OCI-LY7 (cell line): Measurements from ENCODE around the gene FMNL2. TPM values are rescaled to one million over a fixed set of nuclear protein-coding genes. Genes with fewer than 3 reads are reported as not detected.

Experiments
- BruUV-seq: library from RNA; stranded (reverse); fragments of 400-500 nt; replicated peaks from 2 replicates; lab custom pipeline; 2021; lab: Mats Ljungman, UMichigan
- CTCF ChIA-PET: fragments of 300-600 bp; sonication (Branson Sonifier 250); formaldehyde crosslinking; loops from one replicate; lab custom pipeline; 2022; ENCODE audit warnings: antibody characterized with exemption; ENCODE audit not compliant: unreplicated experiment; lab: Charles Lee
- POLR2A ChIA-PET: fragments of 300-600 bp; sonication (Branson Sonifier 250); formaldehyde crosslinking; loops from one replicate; lab custom pipeline; 2022; ENCODE audit warnings: antibody characterized with exemption; lab: Charles Lee
- DNase-seq: peaks from one replicate; pipeline ENCODE4 v3.0.0-alpha.2; 2015; ENCODE audit warnings: low spot score
- H2AFZ ChIP-seq: fragments of 200-600 bp; sonication (generic), shearing (Covaris generic); 2 replicates; pipeline ENCODE4 v1.6.1; 2014; ENCODE audit warnings: mild to moderate bottlenecking, antibody characterized with exemption, low read length, moderate library complexity
- H3K27ac ChIP-seq: fragments of 200-600 bp; sonication (generic); 2 replicates; pipeline ENCODE4 v1.5.1; 2014; ENCODE audit warnings: mixed run types, low read depth, mild to moderate bottlenecking, moderate library complexity, low read length, inconsistent platforms; ENCODE audit not compliant: poor library complexity, severe bottlenecking
- H3K36me3 ChIP-seq: fragments of 200-600 bp; sonication (generic); 2 replicates; pipeline ENCODE4 v1.6.1; 2014; ENCODE audit warnings: mild to moderate bottlenecking, antibody characterized with exemption, low read length, moderate library complexity, mixed read lengths; ENCODE audit not compliant: insufficient read depth
- H3K4me1 ChIP-seq: fragments of 200-600 bp; sonication (generic); 2 replicates; pipeline ENCODE4 v1.5.1; 2014; ENCODE audit warnings: mild to moderate bottlenecking, low read length; ENCODE audit not compliant: insufficient read depth, poor library complexity, severe bottlenecking
- H3K4me2 ChIP-seq: fragments of 200-600 bp; sonication (generic); 2 replicates; pipeline ENCODE4 v1.6.1; 2014; ENCODE audit warnings: mild to moderate bottlenecking, low read length
- H3K4me3 ChIP-seq: fragments of 200-600 bp; sonication (generic); 2 replicates; pipeline ENCODE4 v1.5.1; 2014; ENCODE audit warnings: mild to moderate bottlenecking, low read depth, low read length; ENCODE audit not compliant: poor library complexity, severe bottlenecking
- H3K79me2 ChIP-seq: fragments of 200-600 bp; sonication (generic); 2 replicates; pipeline ENCODE4 v1.6.1; 2016; ENCODE audit warnings: low read depth, mild to moderate bottlenecking, low read length, moderate library complexity, mixed read lengths; ENCODE audit not compliant: insufficient read depth
- H3K9me2 ChIP-seq: fragments of 200-600 bp; sonication (generic); 2 replicates; pipeline ENCODE4 v1.6.1; 2016; ENCODE audit warnings: mild to moderate bottlenecking, low read length, mixed read lengths; ENCODE audit not compliant: insufficient read depth
- H3K9me3 ChIP-seq: fragments of 200-600 bp; sonication (generic); 2 replicates; pipeline ENCODE4 v1.6.1; 2014; ENCODE audit warnings: mild to moderate bottlenecking, mixed run types, low read length, mixed read lengths
- H4K20me1 ChIP-seq: fragments of 200-600 bp; sonication (generic); 2 replicates; pipeline ENCODE4 v1.6.1; 2014; ENCODE audit warnings: mild to moderate bottlenecking, antibody characterized with exemption, low read length, moderate library complexity, mixed read lengths; ENCODE audit not compliant: insufficient read depth
- EZH2phosphoT487 ChIP-seq: fragments of 200-600 bp; sonication (generic); IDR thresholded peaks from 2 replicates; pipeline ENCODE4 v1.6.1; 2018; ENCODE audit warnings: low read depth, borderline replicate concordance, mild to moderate bottlenecking, mixed run types, antibody characterized with exemption, low read length, moderate library complexity, mixed read lengths
- intact Hi-C: fragments of 100-400 bp; cut with micrococcal nuclease; formaldehyde crosslinking; loops from one replicate; pipeline ENCODE4 v1.10.0; 2022; ENCODE audit not compliant: unreplicated experiment
- total RNA-seq, 2 experiments: library from RNA; depleted of rRNA in 1 of 2; stranded (reverse); fragments of >200 nt in 1 of 2; shearing (Covaris generic) in 1 of 2; gene quantifications; 2 replicates each; pipeline ENCODE4 v1.2.3, GENCODE V29; 2014 to 2022
- TF ChIP-seq, protein P1 (sequence below): fragments of 200-600 bp; sonication (generic); conservative IDR thresholded peaks from 2 replicates; pipeline ENCODE4 v1.5.1; 2014; ENCODE audit warnings: mild to moderate bottlenecking, antibody characterized with exemption, low read length, moderate library complexity, mixed read lengths

The FMNL2 gene
- total RNA-seq, 2 experiments from 2014 or later, result 0.03 to 0.21 TPM

DNA sequence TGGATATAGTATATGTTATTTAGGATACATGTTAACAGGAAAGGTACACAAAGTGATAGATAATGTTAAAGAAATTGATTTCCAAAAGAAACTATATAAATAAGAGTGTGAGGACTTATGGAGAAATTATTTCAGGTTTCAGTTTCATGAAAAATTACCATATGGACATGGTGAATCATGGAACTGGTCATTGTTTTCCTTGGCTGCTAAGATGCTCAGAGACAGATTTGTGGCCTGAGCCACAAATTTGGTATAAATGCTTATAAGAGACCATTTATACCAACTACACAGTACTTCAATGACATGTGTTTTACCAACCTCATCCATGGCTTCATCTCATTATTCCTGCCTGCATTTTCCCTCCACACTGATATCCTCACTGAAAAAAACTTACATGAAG is 188.1 kb downstream of the FMNL2 start:
- TF ChIP-seq EZH2phosphoT487, result no peak
- TF ChIP-seq, protein P1, sequence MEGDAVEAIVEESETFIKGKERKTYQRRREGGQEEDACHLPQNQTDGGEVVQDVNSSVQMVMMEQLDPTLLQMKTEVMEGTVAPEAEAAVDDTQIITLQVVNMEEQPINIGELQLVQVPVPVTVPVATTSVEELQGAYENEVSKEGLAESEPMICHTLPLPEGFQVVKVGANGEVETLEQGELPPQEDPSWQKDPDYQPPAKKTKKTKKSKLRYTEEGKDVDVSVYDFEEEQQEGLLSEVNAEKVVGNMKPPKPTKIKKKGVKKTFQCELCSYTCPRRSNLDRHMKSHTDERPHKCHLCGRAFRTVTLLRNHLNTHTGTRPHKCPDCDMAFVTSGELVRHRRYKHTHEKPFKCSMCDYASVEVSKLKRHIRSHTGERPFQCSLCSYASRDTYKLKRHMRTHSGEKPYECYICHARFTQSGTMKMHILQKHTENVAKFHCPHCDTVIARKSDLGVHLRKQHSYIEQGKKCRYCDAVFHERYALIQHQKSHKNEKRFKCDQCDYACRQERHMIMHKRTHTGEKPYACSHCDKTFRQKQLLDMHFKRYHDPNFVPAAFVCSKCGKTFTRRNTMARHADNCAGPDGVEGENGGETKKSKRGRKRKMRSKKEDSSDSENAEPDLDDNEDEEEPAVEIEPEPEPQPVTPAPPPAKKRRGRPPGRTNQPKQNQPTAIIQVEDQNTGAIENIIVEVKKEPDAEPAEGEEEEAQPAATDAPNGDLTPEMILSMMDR, result no peak
- no peaks in the 10 kb centered on the region for H3K9me2 ChIP-seq
- H4K20me1 ChIP-seq, result no peaks in the 10 kb centered on the region
- H3K27ac ChIP-seq, result no peak overlapping the region
- no peak overlapping the region for H3K4me3 ChIP-seq
- no peaks in the 10 kb centered on the region for H3K79me2 ChIP-seq
- DNase-seq, result no peak
- ChIA-PET POLR2A (no interaction called here), CTCF (no interaction called here)
- no peak overlapping the region for H3K4me2 ChIP-seq
- no peaks in the 10 kb centered on the region for H3K36me3 ChIP-seq
- no TSS peak for BruUV-seq
- no peaks in the 10 kb centered on the region for H3K9me3 ChIP-seq
- no peak overlapping the region for H2AFZ ChIP-seq
- no peaks in the 10 kb centered on the region for H3K4me1 ChIP-seq
- intact Hi-C loops, result no loop called here

DNA sequence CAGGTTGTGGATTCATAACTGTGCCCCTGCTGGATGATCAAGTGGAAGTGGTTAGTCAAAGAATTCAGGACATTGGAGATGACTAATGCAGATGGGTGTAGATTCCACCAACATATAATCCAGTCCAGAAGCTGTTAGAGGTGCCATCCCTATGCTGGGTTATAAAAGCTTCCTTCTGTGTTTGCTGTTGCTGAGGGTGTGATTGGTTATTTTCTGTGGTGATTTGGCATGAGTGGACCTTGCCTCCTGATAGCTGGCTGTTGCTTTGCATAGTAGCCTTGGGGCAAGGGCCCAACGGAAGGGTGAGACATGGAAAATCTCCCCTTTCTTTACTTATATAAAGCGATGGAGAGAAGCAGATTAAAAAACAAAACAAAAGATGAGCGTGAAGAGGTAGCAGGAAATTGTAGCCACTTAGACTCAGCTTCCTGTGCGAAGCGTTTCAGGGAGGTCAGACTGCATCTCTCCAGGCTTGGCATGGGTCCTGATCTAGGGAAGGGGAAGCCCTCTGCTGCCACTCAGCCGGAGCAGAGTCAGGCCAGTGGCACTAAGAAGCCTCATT is 190.4 kb downstream of the FMNL2 start:
- Histone ChIP-seq H3K4me3 (no peak overlapping the region), H3K4me2 (no peak overlapping the region), H3K4me1 (no peaks in the 10 kb centered on the region), H4K20me1 (no peaks in the 10 kb centered on the region), H2AFZ (no peak overlapping the region), H3K9me3 (no peaks in the 10 kb centered on the region), H3K9me2 (no peaks in the 10 kb centered on the region), H3K27ac (no peak overlapping the region), H3K36me3 (no peaks in the 10 kb centered on the region), H3K79me2 (no peaks in the 10 kb centered on the region)
- no peak for TF ChIP-seq EZH2phosphoT487
- TF ChIP-seq, protein P1, result no peak
- no TSS peak for BruUV-seq
- POLR2A ChIA-PET, result no interaction called here
- no peak for DNase-seq
- intact Hi-C loops, result no loop called here
- CTCF ChIA-PET, result no interaction called here

DNA sequence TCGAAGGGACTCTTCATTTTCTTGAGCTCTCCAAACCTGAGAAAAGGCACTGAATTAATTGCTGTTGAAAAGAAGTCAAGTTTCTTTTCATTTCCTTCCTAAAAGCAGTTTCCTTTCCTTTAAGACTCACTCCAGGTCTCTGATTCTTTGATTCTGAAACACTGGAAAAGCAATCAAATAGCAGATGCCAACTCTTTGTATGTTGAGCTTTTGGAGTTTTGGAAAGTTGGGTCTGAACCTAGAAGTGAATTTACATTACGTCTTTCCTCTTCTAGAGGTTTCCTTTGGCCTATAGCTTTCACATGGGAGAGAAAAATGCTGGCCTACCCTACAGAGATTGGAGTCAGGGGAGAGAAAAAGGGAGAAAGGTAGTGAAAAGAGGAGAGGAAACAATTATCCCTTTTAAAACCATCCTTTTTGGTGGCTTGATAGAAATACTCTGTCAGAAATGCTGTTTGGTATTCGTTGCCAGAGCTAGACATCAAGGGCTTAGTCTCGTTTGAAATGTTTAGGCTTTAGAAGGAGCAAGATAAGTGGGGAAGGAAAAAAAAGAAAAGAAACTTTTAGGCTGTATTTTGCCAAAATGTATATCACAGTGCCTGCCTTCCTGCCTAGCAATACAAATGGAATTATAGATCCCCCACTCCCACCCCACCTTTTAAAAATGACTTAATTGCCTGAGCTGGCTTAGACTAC is 194.6 kb downstream of the FMNL2 start:
- no peak for DNase-seq
- intact Hi-C loops, result no loop called here
- Histone ChIP-seq H3K79me2 (no peaks in the 10 kb centered on the region), H4K20me1 (no peaks in the 10 kb centered on the region), H3K4me1 (no peaks in the 10 kb centered on the region), H3K9me2 (no peaks in the 10 kb centered on the region), H3K4me3 (no peak overlapping the region), H3K27ac (no peak overlapping the region), H3K4me2 (no peak overlapping the region), H3K9me3 (no peaks in the 10 kb centered on the region), H3K36me3 (no peaks in the 10 kb centered on the region), H2AFZ (no peak overlapping the region)
- TF ChIP-seq EZH2phosphoT487, result no peak
- TF ChIP-seq, protein P1, result no peak
- BruUV-seq, result no TSS peak
- ChIA-PET POLR2A (interaction anchor here (0.8 to 1.1 kb wide), 2 partner anchors 10 to 11 kb away, joined by 3 to 4 read pairs; no protein-coding TSS in a partner anchor), CTCF (no interaction called here)
